ENCODE results near the gene EMILIN3. TPM values are rescaled to one million over a fixed set of nuclear protein-coding genes. Genes with fewer than 3 reads are reported as not detected.

EMILIN3 gene
- total and polyA plus RNA-seq, 2 of the 8 experiments (the other 6 are each of a cell fraction or from before 2014, with no cell fraction given), result 3.8 to 5.2 TPM

GRCh38 chr20:41373251-41373783 lies 6.7 kb upstream of the EMILIN3 start (continued):
- TF ChIP-seq CHD7 (IDR thresholded peaks at IDR 0.05; ENCODE audit: insufficient replicate concordance, low read length) (no peak), SIRT6 (IDR thresholded peaks at IDR 0.05; ENCODE audit: low read length) (no peak), KDM4A (IDR thresholded peaks at IDR 0.05; ENCODE audit: low read depth, low read length, severe bottlenecking) (no peak), RAD21 (IDR thresholded peaks at IDR 0.05 in 1 of 2, conservative IDR thresholded peaks at IDR 0.05 in 1 of 2; ENCODE audit: low read depth in 2 of 2, low read length in 2 of 2) (no peak)

Measured in H1 (cell line).